ENCODE data around the gene AGO1. TPM values are rescaled to one million over a fixed set of nuclear protein-coding genes. Genes with fewer than 3 reads are reported as not detected.
"Not testable (repeated sequence)": the region's sequence is repeated elsewhere in the genome, so short reads cannot be mapped to it uniquely, and the experiment has no call there.

The AGO1 gene
- polyA plus RNA-seq, 5 donors, result 15.8 to 22.9 (median 19.0) TPM

- no peak for DNase-seq
These were observed 18.2 kb upstream of the AGO1 start for GRCh38 chr1:35864813-35865212.

- no peak for DNase-seq
These were observed 16.0 kb upstream of the AGO1 start for GRCh38 chr1:35866991-35867390.

GRCh38 chr1:35869245-35869950 lies 13.6 kb upstream of the AGO1 start:
- not testable (repeated sequence) for DNase-seq

GRCh38 chr1:35870651-35871309 lies 12.2 kb upstream of the AGO1 start:
- no peak for DNase-seq

- DNase-seq, result no peak
These were observed 9.7 kb upstream of the AGO1 start for GRCh38 chr1:35873243-35873750.

- not testable (repeated sequence) for DNase-seq
These were observed 8.9 kb upstream of the AGO1 start for GRCh38 chr1:35874115-35874514.

- no peak for DNase-seq
These were observed 6.0 kb upstream of the AGO1 start for GRCh38 chr1:35876988-35877387.

- no peak for DNase-seq
These were observed 1.1 kb upstream of the AGO1 start for GRCh38 chr1:35881850-35882273.

GRCh38 chr1:35882586-35882944 lies 444 bp upstream of the AGO1 start:
- no peak for DNase-seq

GRCh38 chr1:35883635-35884101 lies 659 bp downstream of the AGO1 start:
- peak; percentile 48 to 55 for DNase-seq

- no peak for DNase-seq
These were observed 1.9 kb downstream of the AGO1 start for GRCh38 chr1:35884934-35885333.

- no peak for DNase-seq
These were observed 3.1 kb downstream of the AGO1 start for GRCh38 chr1:35885961-35886558.

GRCh38 chr1:35886577-35887431 lies 3.8 kb downstream of the AGO1 start:
- no peak for DNase-seq

GRCh38 chr1:35887508-35887907 lies 4.5 kb downstream of the AGO1 start:
- no peak for DNase-seq

GRCh38 chr1:35888255-35888654 lies 5.2 kb downstream of the AGO1 start:
- no peak for DNase-seq

- not testable (repeated sequence) for DNase-seq
These were observed 6.0 kb downstream of the AGO1 start for GRCh38 chr1:35888981-35889380.

GRCh38 chr1:35893051-35893879 lies 10.3 kb downstream of the AGO1 start:
- DNase-seq, result no peak

GRCh38 chr1:35894183-35894582 lies 11.2 kb downstream of the AGO1 start:
- DNase-seq, result no peak

- DNase-seq, result no peak
These were observed 11.6 kb downstream of the AGO1 start for GRCh38 chr1:35894656-35895055.

- DNase-seq, result no peak
These were observed 16.9 kb downstream of the AGO1 start for GRCh38 chr1:35899941-35900340.

- no peak for DNase-seq
These were observed 18.2 kb downstream of the AGO1 start for GRCh38 chr1:35901235-35901634.
